ENCODE data around the gene NFKBIE. TPM values are rescaled to one million over a fixed set of nuclear protein-coding genes. Genes with fewer than 3 reads are reported as not detected.
A peak's percentile ranks its signal among the peaks of the same experiment; 100 is the strongest.

NFKBIE gene
- total RNA-seq, 2 donors from 2014 or later = 18.9 to 68.6 TPM

DNA sequence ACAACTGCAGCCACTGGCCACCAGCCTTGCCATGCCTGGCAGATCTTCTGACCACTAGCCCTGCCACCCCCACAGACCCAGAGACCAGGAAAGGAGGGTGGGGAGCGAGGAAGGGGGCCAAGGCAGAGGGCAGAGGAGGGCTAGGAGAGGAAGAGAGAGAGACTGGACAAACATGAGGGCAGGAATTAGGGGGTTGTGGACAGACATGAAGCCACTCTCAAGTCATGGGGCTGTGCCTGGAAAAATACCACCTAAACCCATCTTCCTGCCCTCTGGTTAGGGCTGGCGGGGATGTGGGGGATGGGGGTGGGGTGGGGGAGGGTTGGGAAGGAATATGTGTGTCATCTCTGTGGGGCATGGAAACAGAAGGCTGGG, 43.4 kb downstream of the NFKBIE start:
- peak overlapping the region; percentile 92 to 95 (median 94) for H3K27ac ChIP-seq
- peaks cover 90% of the 10 kb centered on the region for H3K4me1 ChIP-seq
- intact Hi-C loops (cut with DNase I) = no loop called here
- no peak for TF ChIP-seq POLR2A (IDR thresholded peaks at IDR 0.05)
- TF ChIP-seq, protein P1, sequence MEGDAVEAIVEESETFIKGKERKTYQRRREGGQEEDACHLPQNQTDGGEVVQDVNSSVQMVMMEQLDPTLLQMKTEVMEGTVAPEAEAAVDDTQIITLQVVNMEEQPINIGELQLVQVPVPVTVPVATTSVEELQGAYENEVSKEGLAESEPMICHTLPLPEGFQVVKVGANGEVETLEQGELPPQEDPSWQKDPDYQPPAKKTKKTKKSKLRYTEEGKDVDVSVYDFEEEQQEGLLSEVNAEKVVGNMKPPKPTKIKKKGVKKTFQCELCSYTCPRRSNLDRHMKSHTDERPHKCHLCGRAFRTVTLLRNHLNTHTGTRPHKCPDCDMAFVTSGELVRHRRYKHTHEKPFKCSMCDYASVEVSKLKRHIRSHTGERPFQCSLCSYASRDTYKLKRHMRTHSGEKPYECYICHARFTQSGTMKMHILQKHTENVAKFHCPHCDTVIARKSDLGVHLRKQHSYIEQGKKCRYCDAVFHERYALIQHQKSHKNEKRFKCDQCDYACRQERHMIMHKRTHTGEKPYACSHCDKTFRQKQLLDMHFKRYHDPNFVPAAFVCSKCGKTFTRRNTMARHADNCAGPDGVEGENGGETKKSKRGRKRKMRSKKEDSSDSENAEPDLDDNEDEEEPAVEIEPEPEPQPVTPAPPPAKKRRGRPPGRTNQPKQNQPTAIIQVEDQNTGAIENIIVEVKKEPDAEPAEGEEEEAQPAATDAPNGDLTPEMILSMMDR (IDR thresholded peaks at IDR 0.05) = no peak
- H3K36me3 ChIP-seq (replicated peaks in 1 of 2; ENCODE audit: insufficient read depth in 1 of 2, low read depth in 2 of 2) = no peaks in the 10 kb centered on the region
- WGBS, 2 donors = 28 to 48% methylated on average over 2 of the region's 2 CpGs
- no peak overlapping the region for H3K4me3 ChIP-seq
- DNase-seq (no peak), ATAC-seq (no peak)
- H3K27me3 ChIP-seq = no peaks in the 10 kb centered on the region
- H3K9me3 ChIP-seq = no peaks in the 10 kb centered on the region

- peak; percentile 69 for ATAC-seq
- TF ChIP-seq, protein P1 (IDR thresholded peaks at IDR 0.05) = peak; percentile 77 to 98 (median 94)
- TF ChIP-seq POLR2A (IDR thresholded peaks at IDR 0.05) = peak; percentile 30 to 46 (median 43)
- intact Hi-C loops (cut with DNase I) = no loop called here
These were observed 43.9 kb downstream of the NFKBIE start for GRCh38 chr6:44221291-44221960.

GRCh38 chr6:44220913-44221290, 44.4 kb downstream of the NFKBIE start:
- intact Hi-C loops (cut with DNase I) = no loop called here
- no peak for DNase-seq
- TF ChIP-seq POLR2A (IDR thresholded peaks at IDR 0.05) = peak in 1 of 3 donors; percentile 29
- TF ChIP-seq, protein P1 (IDR thresholded peaks at IDR 0.05) = no peak

More at GRCh38 chr6:44221291-44221960, 43.9 kb downstream of the NFKBIE start:
- DNase-seq = peak; percentile 97 to 99 (median 98)
- peaks cover 90% of the 10 kb centered on the region for H3K4me1 ChIP-seq
- H3K4me3 ChIP-seq = no peak overlapping the region
- 3 to 6% methylated on average over 3 to 4 of the region's 4 CpGs for WGBS, 2 donors
- H3K9me3 ChIP-seq = no peaks in the 10 kb centered on the region
- no peaks in the 10 kb centered on the region for H3K27me3 ChIP-seq
- H3K27ac ChIP-seq = peak overlapping the region; percentile 92 to 95 (median 94)
- no peaks in the 10 kb centered on the region for H3K36me3 ChIP-seq (replicated peaks in 1 of 2; ENCODE audit: insufficient read depth in 1 of 2, low read depth in 2 of 2)

GRCh38 chr6:44219815-44220784, 45.3 kb downstream of the NFKBIE start:
- no peak for TF ChIP-seq POLR2A (IDR thresholded peaks at IDR 0.05)
- TF ChIP-seq, protein P1 (IDR thresholded peaks at IDR 0.05) = no peak
- Histone ChIP-seq H3K27me3 (no peaks in the 10 kb centered on the region), H3K9me3 (no peaks in the 10 kb centered on the region), H3K4me3 (peak overlapping the region; percentile 2 to 25), H3K36me3 (replicated peaks in 1 of 2; ENCODE audit: insufficient read depth in 1 of 2, low read depth in 2 of 2) (no peaks in the 10 kb centered on the region), H3K27ac (peak overlapping the region; percentile 92 to 98 (median 94)), H3K4me1 (peaks cover 83% of the 10 kb centered on the region)
- intact Hi-C loops (cut with DNase I) = no loop called here
- WGBS, 2 donors = 47 to 58% methylated on average over 19 to 26 of the region's 28 CpGs
- DNase-seq (no peak), ATAC-seq (no peak)

More at GRCh38 chr6:44220913-44221290, 44.4 kb downstream of the NFKBIE start:
- no peak for ATAC-seq
- no peaks in the 10 kb centered on the region for H3K27me3 ChIP-seq
- H3K9me3 ChIP-seq = no peaks in the 10 kb centered on the region
- WGBS, 2 donors = 49 to 61% methylated on average over 4 of the region's 4 CpGs
- no peak overlapping the region for H3K4me3 ChIP-seq
- peaks cover 90% of the 10 kb centered on the region for H3K4me1 ChIP-seq
- no peaks in the 10 kb centered on the region for H3K36me3 ChIP-seq (replicated peaks in 1 of 2; ENCODE audit: insufficient read depth in 1 of 2, low read depth in 2 of 2)
- H3K27ac ChIP-seq = peak overlapping the region; percentile 92 to 95 (median 94)
